ENCODE results near the gene TBC1D14. TPM values are rescaled to one million over a fixed set of nuclear protein-coding genes. Genes with fewer than 3 reads are reported as not detected.

The TBC1D14 gene
- total and polyA plus RNA-seq, 9 of the 15 experiments (the other 6 are each of a cell fraction or from before 2014, with no cell fraction given) = 2.1 to 59.6 (median 44.8) TPM

DNA sequence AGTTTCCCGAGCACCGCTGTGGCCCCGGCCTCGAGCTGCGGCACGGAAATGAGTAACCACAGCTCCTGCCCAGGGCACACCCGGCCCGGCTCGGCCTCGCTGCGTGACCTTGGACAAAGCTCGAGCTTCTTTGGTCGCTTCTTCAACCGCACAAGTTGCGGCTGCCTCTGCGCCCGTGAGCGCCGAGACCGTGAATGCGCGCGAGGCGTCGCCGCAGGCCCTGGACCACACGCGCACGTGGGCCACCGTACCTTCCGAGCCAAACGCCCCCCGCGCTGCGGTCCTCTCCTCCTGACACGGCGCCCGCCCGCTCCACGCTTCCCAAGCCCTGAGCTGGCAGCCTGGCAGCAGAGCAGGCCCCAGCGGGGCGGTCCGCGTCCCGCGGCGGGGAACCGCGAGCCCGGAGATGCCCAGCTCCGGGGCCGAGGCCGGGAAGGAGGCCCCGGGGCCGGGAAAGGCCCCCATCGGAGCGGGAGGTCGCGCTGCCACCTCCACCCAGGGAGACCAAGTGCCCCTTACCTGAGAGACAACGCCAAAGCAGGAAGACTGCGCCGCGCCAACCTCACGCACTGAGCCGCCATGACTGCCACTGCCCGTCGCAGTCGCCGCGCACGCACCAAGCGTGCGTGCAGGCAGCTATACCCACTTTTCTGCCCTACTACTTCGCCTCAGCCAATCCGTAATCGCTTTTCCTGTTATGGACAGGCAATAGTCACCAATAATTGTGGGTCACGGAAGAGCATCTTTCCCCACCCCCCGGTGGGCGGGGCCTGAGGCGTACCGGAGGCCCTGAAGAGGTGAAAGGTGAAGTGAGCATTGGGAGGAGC is 158.0 kb downstream of the TBC1D14 start, which contains the start of gene GRPEL1 (continued):
- no peak for TF ChIP-seq NCOA4 (IDR thresholded peaks at IDR 0.05; ENCODE audit: partially characterized antibody)
- 0 out of 2 replicates have a peak, but pooled peaks have one; percentile 31 for TF ChIP-seq RFX5 (IDR thresholded peaks at IDR 0.05; ENCODE audit: low read depth, low read length)
- no peak for TF ChIP-seq SMARCA4 (IDR thresholded peaks at IDR 0.05)
- no peak for TF ChIP-seq XRCC4 (IDR thresholded peaks at IDR 0.05; ENCODE audit: extremely low read depth, insufficient read depth, insufficient read length)
- TF ChIP-seq HNRNPLL (IDR thresholded peaks at IDR 0.05; ENCODE audit: low read depth, low read length, poor library complexity, severe bottlenecking) = peak; percentile 93
- no peak for TF ChIP-seq CEBPB (tag; IDR thresholded peaks at IDR 0.05)
- TF ChIP-seq ZNF140 (CRISPR knock-in tag; IDR thresholded peaks at IDR 0.05) = no peak
- no peak for TF ChIP-seq MED1 (CRISPR knock-in tag; IDR thresholded peaks at IDR 0.05; ENCODE audit: borderline replicate concordance)
- no peak for TF ChIP-seq TEAD4 (IDR thresholded peaks at IDR 0.05; ENCODE audit: low read length)
- no peak for TF ChIP-seq TEAD4 (CRISPR knock-in tag; IDR thresholded peaks at IDR 0.05; ENCODE audit: borderline replicate concordance)
- TF ChIP-seq, protein P1, sequence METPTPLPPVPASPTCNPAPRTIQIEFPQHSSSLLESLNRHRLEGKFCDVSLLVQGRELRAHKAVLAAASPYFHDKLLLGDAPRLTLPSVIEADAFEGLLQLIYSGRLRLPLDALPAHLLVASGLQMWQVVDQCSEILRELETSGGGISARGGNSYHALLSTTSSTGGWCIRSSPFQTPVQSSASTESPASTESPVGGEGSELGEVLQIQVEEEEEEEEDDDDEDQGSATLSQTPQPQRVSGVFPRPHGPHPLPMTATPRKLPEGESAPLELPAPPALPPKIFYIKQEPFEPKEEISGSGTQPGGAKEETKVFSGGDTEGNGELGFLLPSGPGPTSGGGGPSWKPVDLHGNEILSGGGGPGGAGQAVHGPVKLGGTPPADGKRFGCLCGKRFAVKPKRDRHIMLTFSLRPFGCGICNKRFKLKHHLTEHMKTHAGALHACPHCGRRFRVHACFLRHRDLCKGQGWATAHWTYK (CRISPR knock-in tag; IDR thresholded peaks at IDR 0.05) = 0 out of 2 replicates have a peak, but pooled peaks have one; percentile 9
- peak; percentile 82; the same call in 1 of the 2 replicates for TF ChIP-seq FOXK1 (CRISPR knock-in tag; IDR thresholded peaks at IDR 0.05; ENCODE audit: borderline replicate concordance)
- TF ChIP-seq XRCC3 (IDR thresholded peaks at IDR 0.05) = no peak
- no peak for TF ChIP-seq ZNF311 (CRISPR knock-in tag; IDR thresholded peaks at IDR 0.05)
- TF ChIP-seq ZFP36 (IDR thresholded peaks at IDR 0.05; ENCODE audit: low read depth, low read length, partially characterized antibody) = no peak
- TF ChIP-seq, protein P2, sequence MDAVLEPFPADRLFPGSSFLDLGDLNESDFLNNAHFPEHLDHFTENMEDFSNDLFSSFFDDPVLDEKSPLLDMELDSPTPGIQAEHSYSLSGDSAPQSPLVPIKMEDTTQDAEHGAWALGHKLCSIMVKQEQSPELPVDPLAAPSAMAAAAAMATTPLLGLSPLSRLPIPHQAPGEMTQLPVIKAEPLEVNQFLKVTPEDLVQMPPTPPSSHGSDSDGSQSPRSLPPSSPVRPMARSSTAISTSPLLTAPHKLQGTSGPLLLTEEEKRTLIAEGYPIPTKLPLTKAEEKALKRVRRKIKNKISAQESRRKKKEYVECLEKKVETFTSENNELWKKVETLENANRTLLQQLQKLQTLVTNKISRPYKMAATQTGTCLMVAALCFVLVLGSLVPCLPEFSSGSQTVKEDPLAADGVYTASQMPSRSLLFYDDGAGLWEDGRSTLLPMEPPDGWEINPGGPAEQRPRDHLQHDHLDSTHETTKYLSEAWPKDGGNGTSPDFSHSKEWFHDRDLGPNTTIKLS (IDR thresholded peaks at IDR 0.05; ENCODE audit: borderline replicate concordance, low read depth) = 0 out of 2 replicates have a peak, but pooled peaks have one; percentile 40
- no peak for TF ChIP-seq ZNF584 (CRISPR knock-in tag; IDR thresholded peaks at IDR 0.05; ENCODE audit: low read depth)
- TF ChIP-seq BACH1 (tag; IDR thresholded peaks at IDR 0.05) = no peak
- no peak for TF ChIP-seq ZNF644 (tag; IDR thresholded peaks at IDR 0.05; ENCODE audit: low read depth)
- no peak for TF ChIP-seq ZNF785 (CRISPR knock-in tag; IDR thresholded peaks at IDR 0.05)
- no peak for TF ChIP-seq ETV1 (tag; conservative IDR thresholded peaks at IDR 0.05; ENCODE audit: low read depth)
- TF ChIP-seq GTF2B (IDR thresholded peaks at IDR 0.05; ENCODE audit: extremely low read depth, insufficient read length) = no peak
- TF ChIP-seq HCFC1 (IDR thresholded peaks at IDR 0.05; ENCODE audit: low read depth, low read length) = no peak
- TF ChIP-seq ASH1L (IDR thresholded peaks at IDR 0.05; ENCODE audit: borderline replicate concordance, low read depth, partially characterized antibody) = peak; percentile 79
- peak; percentile 85 for TF ChIP-seq CREM (IDR thresholded peaks at IDR 0.05; ENCODE audit: low read depth)

Data from K562 (cell line).